H1 (cell line): ENCODE data around the gene FASTKD1. TPM values are rescaled to one million over a fixed set of nuclear protein-coding genes. Genes with fewer than 3 reads are reported as not detected.

ENCODE experiments used
- BACH1 ChIP-seq: IDR thresholded peaks from 2 replicates; pipeline ENCODE4 v1.6.1; 2012; ENCODE audit warnings: low read length, improper control_type of control experiment
- polyA plus RNA-seq, 7 experiments: library from polyadenylated mRNA; depleted of rRNA in 3 of 7; stranded (reverse) in 5 of 7; unstranded in 2 of 7; fragments of >200 nt in 5 of 7; fragments of 200-250 nt in 2 of 7; gene quantifications; 1 replicate in 5 of 7; 2 replicates in 1 of 7; 4 replicates in 1 of 7; pipeline versions ENCODE4 v1.2.1 to v1.2.3, GENCODE V29; 2011 to 2013; ENCODE audit warnings: missing spikeins in 2 of 7, mixed read lengths in 2 of 7
- total RNA-seq: library from RNA; stranded (reverse); fragmentation: NEBNext Ultra II Directional; extraction: Animal tissue kit (Norgen Biotek cat#: 25700); gene quantifications from 2 replicates; pipeline ENCODE4 v1.2.1, GENCODE V29; 2021

Gene FASTKD1
- total and polyA plus RNA-seq, 2 of the 8 experiments (the other 6 are each of a cell fraction or from before 2014, with no cell fraction given): 18.7 to 70.8 TPM

DNA sequence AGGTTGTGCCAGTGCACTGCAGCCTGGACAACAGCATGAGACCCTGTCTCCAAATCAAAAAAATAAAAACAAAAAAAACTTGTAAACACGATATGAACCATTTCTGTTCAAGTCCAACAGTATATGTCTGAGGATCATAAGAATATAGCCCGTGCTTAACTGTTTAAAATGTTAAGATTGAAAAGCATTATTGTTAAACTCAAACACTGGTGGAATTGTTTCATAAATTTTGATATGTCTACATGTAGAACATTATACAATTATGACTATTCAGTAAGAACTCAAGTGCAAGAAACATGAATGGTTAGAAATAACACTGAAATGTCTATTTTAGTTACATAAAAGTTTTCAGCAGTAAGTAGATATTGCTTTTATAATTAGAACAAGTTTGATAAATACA, 40.2 kb upstream of the FASTKD1 start (continued):
- TF ChIP-seq BACH1: no peak
